H7 (cell line): ENCODE data around the gene CD6. TPM values are rescaled to one million over a fixed set of nuclear protein-coding genes. Genes with fewer than 3 reads are reported as not detected.
A peak's percentile ranks its signal among the peaks of the same experiment; 100 is the strongest.

Experiments
- DNase-seq: peaks from one replicate; pipeline ENCODE4 v3.0.0; 2012
- H3K27me3 ChIP-seq: 2 replicates; pipeline ENCODE4 v1.6.0; 2011; ENCODE audit warnings: mild to moderate bottlenecking, low read length; ENCODE audit not compliant: control insufficient read depth, insufficient read depth
- H3K36me3 ChIP-seq: replicated peaks from 2 replicates; pipeline ENCODE4 v1.5.1; 2011; ENCODE audit warnings: low read length; ENCODE audit not compliant: control insufficient read depth, insufficient read depth
- H3K4me3 ChIP-seq: 2 replicates; pipeline ENCODE4 v1.5.1; 2011; ENCODE audit warnings: low read depth, mild to moderate bottlenecking, control low read depth, low read length, moderate library complexity; ENCODE audit not compliant: insufficient read depth
- total RNA-seq: library from RNA; depleted of rRNA; stranded (reverse); fragments of >200 nt; shearing (Covaris generic); gene quantifications from 2 replicates; pipeline ENCODE4 v1.2.3, GENCODE V29; 2014

Gene CD6
- total RNA-seq, 1 experiment from 2014 or later = not detected

DNA sequence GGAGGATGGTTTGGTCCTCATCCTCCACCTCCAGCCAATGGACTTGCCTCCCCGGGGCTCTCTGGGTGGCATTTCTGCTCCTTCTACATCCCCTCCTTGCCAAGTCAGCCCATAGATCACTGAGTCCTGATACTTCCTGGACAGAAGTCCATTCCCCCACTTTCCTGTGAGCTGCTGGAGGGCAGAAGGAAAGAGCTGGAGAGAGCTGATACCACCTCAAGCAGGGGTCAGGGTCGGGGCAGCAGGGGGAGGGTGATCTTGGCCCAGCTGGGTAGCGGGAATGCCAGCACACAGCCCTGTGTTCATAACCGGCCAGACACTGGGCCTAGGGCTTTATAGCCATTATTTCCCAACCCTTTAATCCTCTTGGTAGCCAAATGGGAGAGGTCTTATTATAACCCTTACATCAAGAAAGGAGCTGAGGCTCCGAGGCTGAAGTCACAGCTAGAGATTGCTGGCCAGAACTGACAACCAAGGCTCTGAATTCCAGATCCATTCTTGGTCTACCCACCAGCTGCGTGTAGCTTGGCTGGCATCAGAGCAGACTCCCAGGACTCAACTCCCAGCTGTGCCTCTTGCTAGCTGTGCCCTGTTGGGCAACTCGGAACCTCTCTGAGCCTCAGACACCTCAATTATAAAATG, 39.9 kb downstream of the CD6 start:
- no peak for DNase-seq
- no peak overlapping the region for H3K4me3 ChIP-seq
- H3K27me3 ChIP-seq = peaks cover 41% of the 10 kb centered on the region

DNA sequence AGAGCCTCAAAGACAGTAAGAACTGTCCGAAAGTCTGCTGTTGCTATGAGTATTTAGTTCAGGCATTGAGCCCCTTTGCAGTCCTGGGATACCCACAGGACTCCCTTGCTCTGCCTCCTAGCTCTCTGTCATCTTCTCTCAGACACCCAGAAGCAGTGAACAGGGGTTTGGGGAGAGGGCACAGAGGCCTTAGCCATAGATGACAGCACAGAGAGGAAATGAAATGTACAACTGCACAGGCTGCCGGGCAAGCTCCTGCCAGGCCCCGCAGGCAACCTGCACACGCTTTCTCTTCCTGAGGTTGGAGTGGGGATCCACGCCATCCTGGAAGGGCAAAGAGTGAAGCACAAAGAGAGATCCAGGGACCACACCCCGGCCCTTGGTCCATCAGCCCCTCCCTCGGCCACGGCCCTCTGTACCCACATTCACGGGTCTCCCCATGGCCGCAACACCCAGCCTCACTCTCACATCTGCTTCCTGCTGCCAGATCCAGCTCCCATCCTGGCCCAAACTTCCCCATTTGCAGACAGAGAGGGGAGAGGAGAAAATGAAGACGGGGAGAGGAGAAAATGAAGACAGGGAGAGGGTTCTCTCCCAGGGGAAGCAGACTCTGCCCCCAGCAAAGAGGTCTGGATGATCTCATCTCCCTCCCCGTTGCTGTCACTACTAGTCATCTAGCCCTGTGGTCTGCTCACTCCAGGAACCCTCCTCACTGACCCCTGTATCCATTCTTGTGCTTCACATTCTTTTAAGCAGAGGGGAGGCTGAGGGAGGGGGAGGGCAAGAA, 40.7 kb downstream of the CD6 start:
- Histone ChIP-seq H3K36me3 (no peaks in the 10 kb centered on the region), H3K27me3 (peaks cover 33% of the 10 kb centered on the region), H3K4me3 (no peak overlapping the region)
- DNase-seq = no peak

More for the DNA sequence above, 39.9 kb downstream of the CD6 start:
- no peaks in the 10 kb centered on the region for H3K36me3 ChIP-seq

DNA sequence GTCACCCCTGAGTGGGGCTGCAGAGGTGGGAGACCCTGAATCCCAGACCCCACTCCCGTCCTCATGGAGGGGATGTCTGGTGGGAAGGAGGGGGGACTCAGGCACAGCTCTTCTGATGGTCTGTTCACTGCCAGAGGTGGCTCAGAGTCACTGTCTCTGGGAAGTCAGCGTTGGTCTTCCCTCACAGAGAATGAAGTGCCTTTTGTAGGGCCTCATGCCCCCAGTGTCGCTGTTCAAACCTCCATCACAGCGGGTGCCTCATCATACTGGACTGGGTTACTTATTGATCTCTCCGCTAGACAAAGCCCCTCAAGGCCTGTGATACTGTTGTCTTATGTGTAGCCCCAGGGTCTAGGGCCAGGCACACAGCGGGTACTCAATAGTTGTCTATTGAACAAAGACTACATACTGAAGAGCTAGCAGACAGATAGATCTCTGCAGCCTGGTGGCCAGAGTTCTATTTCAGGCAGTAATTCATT, 41.3 kb downstream of the CD6 start:
- Histone ChIP-seq H3K27me3 (peaks cover 26% of the 10 kb centered on the region), H3K4me3 (no peak overlapping the region), H3K36me3 (no peaks in the 10 kb centered on the region)
- DNase-seq = no peak

DNA sequence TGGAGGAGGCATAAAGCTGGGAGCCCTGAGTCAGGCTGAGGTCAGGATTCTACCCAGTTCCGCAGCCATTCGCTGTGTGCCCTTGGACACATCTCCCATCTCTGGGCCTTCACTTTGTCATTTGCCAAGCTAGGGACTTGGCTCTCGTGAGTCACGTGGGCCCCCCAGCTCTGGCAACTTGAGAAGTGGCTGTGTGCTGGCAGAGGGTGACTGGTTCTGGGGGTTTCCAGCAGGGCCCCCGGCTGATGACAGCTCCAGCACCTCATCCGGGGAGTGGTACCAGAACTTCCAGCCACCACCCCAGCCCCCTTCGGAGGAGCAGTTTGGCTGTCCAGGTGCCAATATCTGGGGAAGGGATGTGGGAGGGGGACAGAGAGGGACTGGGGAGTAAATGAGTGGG, 46.6 kb downstream of the CD6 start:
- peaks cover 2% of the 10 kb centered on the region for H3K27me3 ChIP-seq
- H3K36me3 ChIP-seq = no peaks in the 10 kb centered on the region
- DNase-seq = no peak
- H3K4me3 ChIP-seq = no peak overlapping the region

DNA sequence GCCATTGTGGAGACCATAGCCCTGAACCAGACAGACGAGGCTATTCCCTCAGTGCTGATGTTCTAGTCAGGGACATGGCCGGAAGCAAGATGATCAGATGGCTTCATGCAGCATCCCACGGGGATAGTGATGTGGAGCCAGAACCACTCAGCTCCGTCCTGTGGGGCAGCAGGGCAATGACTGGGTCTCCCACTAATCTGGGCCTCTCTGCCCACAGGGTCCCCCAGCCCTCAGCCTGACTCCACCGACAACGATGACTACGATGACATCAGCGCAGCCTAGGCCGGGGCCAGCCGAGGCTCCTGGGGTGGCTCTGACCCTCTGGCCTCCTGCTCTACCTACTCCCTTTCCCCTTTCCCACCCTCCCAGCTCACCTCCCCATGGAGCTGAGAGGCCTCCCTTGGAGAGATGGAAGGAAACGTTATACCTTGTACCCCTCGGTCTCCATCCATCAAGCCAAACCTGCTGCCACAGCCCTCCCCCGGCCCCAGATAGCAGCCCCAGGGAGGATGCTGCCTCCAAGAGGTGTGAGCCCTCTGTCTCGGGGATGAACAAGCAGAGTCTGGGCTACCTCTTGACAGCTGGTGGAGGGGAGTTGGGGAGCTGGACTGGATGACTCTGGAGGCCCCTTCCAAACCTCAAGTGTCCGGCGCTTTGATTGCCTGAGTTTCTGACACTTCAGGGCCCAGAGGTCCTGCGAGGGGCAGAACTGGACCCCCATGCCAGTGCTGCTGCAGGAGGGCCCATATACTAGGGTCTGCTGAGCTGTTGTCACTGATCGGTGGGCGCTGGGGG, 47.8 kb downstream of the CD6 start:
- Histone ChIP-seq H3K36me3 (no peaks in the 10 kb centered on the region), H3K4me3 (no peak overlapping the region), H3K27me3 (no peaks in the 10 kb centered on the region; the same call in 1 of the 2 replicates)
- DNase-seq = no peak

DNA sequence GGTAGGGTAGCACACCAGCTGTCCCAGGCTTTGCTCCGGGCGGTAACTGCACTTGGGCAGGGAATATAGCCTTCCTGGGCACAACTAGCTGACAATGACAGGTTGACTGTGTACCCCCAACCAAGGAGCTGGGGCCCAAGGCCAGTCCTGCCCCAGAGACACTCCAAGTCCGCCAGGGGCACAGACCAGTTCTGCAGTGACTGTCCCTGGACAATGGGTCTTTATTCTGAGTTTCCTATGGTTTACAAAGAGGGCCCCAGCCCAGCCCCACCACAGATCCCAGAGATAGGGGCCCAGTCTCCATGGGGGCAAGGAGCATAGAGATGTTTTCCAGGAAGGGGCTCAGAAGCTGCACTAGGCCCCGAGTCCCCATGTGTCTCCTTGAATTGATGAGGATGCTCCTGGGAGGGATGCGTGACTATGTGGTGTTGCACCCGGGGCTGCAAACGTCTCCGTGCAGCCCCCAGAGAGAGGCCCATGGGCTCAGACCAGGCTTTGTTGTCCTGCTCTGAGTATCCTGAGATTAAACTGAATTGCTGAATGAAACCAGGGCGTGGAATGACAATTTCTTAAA, 48.4 kb downstream of the CD6 start:
- H3K4me3 ChIP-seq = no peak overlapping the region
- DNase-seq = no peak
- no peaks in the 10 kb centered on the region for H3K36me3 ChIP-seq
- no peaks in the 10 kb centered on the region; the same call in 1 of the 2 replicates for H3K27me3 ChIP-seq

DNA sequence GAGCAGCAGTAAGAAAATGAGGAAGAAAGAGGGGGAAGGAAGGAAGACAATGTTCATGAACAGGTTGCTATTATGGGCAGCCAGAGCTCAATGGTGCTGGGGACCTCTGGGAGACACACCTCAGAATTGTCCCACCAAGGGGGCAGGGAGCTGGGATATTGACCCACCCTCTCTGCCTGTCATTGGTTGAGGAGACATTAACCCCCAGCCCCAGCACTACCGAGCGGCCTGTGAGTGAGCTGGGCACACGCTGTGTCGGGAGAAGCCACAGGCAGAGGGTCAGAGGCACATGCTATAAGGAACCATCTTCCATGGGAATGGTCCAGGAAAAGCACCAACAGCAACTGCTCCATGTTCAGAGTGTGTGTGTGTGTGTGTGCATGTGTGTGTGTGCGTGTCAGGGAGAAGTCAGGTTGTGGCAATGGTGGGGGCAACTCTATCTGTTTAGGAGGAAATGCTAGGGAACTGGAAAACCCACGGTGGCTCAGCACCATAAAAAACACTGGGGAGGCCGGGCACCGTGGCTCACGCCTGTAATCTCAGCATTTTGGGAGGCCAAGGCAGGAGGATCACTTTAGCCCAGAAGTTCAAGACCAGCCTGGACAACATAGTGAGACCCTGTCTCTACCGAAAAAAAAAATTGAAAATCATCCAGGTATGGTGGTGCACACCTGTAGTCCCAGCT, 49.2 kb downstream of the CD6 start:
- no peak for DNase-seq
- H3K27me3 ChIP-seq = peaks cover 4% of the 10 kb centered on the region; the same call in 1 of the 2 replicates
- no peak overlapping the region for H3K4me3 ChIP-seq
- no peaks in the 10 kb centered on the region for H3K36me3 ChIP-seq

DNA sequence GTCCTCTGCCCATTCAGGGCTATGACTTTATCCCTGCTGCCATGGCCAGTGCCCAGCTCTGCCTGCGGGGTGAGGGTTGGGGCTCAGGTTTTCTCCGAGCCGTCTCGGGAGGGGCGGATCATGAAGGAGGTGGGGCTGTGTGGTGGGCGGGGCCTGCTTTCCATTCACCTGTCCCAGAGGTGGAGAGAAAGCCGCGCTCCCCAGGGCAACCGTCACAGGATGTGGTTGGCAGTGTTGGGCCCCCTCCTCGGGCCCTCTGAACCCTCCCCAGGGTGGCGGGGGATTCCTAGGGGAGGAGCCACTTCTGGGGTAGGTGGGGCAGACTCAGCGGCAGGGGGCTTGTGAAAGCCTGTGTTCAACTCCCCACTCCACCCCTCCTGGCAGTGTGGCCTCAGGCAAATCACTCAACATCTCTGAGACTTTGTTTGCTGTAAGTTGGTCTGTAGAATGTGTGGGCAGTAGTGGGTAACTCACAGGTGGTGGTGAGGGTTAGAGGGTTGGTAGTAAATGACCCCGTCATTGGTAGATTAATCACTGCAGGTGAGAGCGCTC, 50.3 kb downstream of the CD6 start:
- peak; percentile 97 for DNase-seq
- Histone ChIP-seq H3K36me3 (no peaks in the 10 kb centered on the region), H3K27me3 (peaks cover 4% of the 10 kb centered on the region; the same call in 1 of the 2 replicates), H3K4me3 (peak overlapping the region; percentile 33; the same call in 1 of the 2 replicates)

DNA sequence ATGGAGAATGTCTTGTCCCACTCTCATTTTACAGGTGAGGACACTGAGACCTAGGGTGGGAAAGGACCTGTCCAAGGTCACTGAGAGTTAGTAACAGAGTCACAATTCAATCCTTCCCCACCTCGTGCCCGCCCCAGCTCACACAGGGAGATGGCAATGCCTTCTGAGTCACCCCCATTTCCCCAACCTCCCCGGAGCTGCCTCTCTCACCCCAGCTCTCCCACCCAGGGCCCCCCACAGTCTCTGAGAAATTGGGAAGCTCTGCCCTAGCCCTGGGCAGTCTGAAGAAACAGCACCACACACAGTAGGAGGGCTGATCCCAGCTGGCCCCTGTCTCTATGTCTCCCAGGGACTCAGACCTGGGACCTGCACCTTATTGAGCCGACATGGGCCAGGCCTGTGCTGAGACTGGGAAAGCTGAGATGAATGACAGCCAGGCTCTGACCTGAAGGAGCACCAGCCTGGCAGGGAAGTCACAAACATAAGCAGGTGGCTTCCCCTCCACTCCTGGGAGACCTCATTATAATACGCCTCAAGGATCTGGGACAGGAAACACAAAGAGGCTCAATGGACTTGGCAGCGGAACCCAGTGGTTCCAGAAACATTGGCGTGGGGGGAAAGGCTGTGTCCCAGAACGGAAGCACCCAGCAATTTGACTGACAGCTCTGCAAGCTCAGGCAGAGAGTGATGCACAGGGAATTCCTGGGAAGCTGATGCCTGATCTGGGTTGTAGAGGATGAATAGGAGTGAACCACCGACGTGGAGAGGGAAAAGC, 51.0 kb downstream of the CD6 start:
- H3K4me3 ChIP-seq = no peak overlapping the region
- no peaks in the 10 kb centered on the region for H3K36me3 ChIP-seq
- DNase-seq = no peak
- peaks cover 4% of the 10 kb centered on the region; the same call in 1 of the 2 replicates for H3K27me3 ChIP-seq

DNA sequence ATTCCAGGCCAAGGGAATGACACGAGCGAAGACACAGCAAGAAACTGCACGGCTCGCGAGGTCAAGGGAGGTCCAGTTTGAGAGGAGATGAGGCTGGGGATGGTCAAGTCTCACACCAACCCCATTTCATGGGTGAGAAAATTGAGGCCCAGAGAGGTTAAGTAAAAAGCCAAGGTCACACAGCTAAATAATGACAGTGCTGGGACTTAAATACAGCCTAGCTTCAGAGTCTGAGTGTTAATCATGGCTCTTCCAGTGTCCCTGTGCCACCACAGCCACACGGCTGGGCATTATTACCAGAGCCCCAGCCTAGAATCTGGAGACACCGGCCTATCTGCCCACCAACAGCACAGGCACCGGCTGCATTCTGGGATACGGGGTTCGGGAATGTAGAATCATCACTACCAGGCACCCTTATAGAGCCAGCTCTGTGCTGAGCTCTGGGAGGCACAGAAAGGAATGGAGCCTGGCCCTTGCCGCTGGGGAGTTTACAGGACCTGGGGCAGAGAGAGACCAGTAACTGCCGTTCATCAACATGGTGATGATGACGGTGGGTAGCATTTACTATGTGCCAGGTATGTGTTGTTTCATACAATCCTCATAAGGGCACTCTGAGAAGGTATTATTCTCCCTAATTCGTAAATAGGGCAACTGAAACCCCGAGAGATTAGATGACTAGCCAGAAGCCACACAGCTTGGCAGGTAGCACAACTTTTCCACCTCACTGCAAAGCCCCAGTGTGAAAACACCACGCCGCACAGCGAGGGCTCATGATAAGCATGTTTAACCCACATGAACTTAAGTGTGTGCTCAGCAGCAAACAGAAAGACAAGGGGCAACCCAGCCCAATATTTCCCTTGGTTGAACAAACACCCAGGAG, 51.8 kb downstream of the CD6 start:
- no peak for DNase-seq
- Histone ChIP-seq H3K36me3 (no peaks in the 10 kb centered on the region), H3K27me3 (peaks cover 4% of the 10 kb centered on the region; the same call in 1 of the 2 replicates), H3K4me3 (no peak overlapping the region)

DNA sequence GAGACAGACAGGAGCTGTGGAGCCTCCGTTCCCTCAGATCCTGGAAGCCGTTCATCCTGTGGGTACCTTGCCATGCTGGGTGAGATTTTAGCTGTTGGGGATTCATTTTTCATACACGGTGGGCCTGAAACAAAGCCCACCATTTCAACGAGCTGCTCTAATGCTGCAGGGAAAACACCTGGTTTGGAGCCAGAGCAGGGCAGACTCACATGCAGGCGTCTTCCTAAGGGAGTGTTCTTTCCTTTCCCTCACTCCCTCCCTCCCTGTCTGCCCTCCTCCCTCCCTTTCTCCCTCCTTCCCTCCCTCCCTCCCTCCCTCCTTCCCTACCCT, 52.5 kb downstream of the CD6 start:
- Histone ChIP-seq H3K4me3 (no peak overlapping the region), H3K27me3 (peaks cover 4% of the 10 kb centered on the region; the same call in 1 of the 2 replicates)
- no peak for DNase-seq

DNA sequence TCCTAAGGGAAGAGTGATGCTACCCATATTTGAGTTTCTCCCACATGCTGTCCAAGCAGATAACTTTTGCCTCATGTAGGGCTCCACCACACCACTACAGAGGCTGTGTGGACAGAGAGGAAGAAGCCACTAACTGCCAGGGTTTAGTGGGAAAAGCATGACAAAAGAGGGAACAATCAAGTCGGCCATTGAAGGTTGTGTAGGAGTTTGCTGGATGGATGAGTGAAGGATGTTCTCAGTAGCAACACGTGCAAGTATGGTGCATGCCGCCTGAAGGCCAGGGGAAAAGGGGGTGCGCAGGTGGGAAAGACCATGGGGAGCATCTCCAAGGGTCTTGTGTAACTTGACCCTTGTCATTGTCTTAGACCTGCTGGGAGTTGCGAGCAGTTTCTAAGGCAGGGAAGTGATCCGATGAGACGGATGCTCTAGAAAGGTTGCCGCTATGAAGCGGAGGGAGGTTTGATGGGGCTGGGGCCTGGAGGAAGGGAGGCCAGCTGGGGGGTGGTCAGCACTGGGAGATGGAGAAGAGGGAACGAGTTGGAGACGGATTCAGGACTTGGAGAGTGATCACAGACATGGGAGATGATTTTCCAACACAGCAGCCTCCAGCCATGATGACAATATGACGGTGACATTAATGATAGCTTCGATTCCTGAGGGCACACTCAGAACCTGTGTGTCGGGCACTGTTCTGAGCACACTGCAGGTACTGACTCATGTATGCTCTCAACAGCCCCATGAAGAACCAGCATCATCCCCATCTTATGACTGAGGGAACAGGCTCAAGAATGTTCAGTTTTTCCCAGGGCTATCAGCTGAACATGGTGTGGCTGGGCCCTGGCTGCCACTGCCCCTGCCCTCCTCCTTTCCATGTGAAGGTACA, 53.7 kb downstream of the CD6 start:
- no peaks in the 10 kb centered on the region for H3K36me3 ChIP-seq
- H3K4me3 ChIP-seq = no peak overlapping the region
- H3K27me3 ChIP-seq = peaks cover 4% of the 10 kb centered on the region; the same call in 1 of the 2 replicates

More for the DNA sequence above, 52.5 kb downstream of the CD6 start:
- H3K36me3 ChIP-seq = no peaks in the 10 kb centered on the region

More for the DNA sequence above, 53.7 kb downstream of the CD6 start:
- DNase-seq = no peak
